WTC11 (cell line): ENCODE data around the gene CAMK2D. TPM values are rescaled to one million over a fixed set of nuclear protein-coding genes. Genes with fewer than 3 reads are reported as not detected.

Source experiments
- ATAC-seq: fragments of 200-7000 bp; cut with Tn5 transposase; 2 replicates; pipeline ENCODE4 v1.10.0; 2021; ENCODE audit warnings: mild to moderate bottlenecking, moderate library complexity
- CTCF ChIA-PET: fragments of 300-600 bp; sonication (Branson Sonifier 250); formaldehyde crosslinking; loops from one replicate; lab custom pipeline; 2021; ENCODE audit warnings: antibody characterized with exemption; lab: Charles Lee
- POLR2A ChIA-PET: fragments of 350-600 bp; sonication (Branson Sonifier 250); formaldehyde crosslinking; loops from one replicate; lab custom pipeline; 2021; ENCODE audit warnings: antibody characterized with exemption; lab: Charles Lee
- DNase-seq: peaks from one replicate; pipeline ENCODE4 v3.0.0; 2021; ENCODE audit warnings: low spot score
- H3K27ac Mint-ChIP-seq: 2 replicates; pipeline ENCODE4 v1.8.0; 2021; ENCODE audit warnings: mixed read lengths
- H3K27me3 Mint-ChIP-seq: 2 replicates; pipeline ENCODE4 v1.8.0; 2021; ENCODE audit warnings: low read depth, mild to moderate bottlenecking, moderate library complexity, mixed read lengths
- H3K36me3 Mint-ChIP-seq: 2 replicates; pipeline ENCODE4 v1.8.0; 2021; ENCODE audit warnings: mixed read lengths
- H3K4me1 Mint-ChIP-seq: 2 replicates; pipeline ENCODE4 v1.8.0; 2022; ENCODE audit warnings: mixed read lengths
- H3K4me3 Mint-ChIP-seq: 2 replicates; pipeline ENCODE4 v1.8.0; 2021; ENCODE audit warnings: mild to moderate bottlenecking, moderate library complexity, mixed read lengths
- H3K9me3 Mint-ChIP-seq: 2 replicates; pipeline ENCODE4 v1.8.0; 2021; ENCODE audit warnings: mixed read lengths
- ATF6 ChIP-seq: sonication (generic); formaldehyde crosslinking; IDR thresholded peaks from 2 replicates; pipeline ENCODE4 v1.8.1; 2023; ENCODE audit warnings: mild to moderate bottlenecking, missing genetic modification reagents
- CDX4 ChIP-seq: fragments of 250-450 bp; sonication (Bioruptor Pico); IDR thresholded peaks from 2 replicates; pipeline ENCODE4 v1.9.0; 2021; ENCODE audit warnings: moderate library complexity, mild to moderate bottlenecking, inconsistent platforms, borderline replicate concordance
- E2F5 ChIP-seq: sonication (generic); formaldehyde crosslinking; IDR thresholded peaks from 2 replicates; pipeline ENCODE4 v1.8.1; 2022; ENCODE audit warnings: mild to moderate bottlenecking, moderate library complexity, missing genetic modification reagents
- FOXP4 ChIP-seq: sonication (generic); formaldehyde crosslinking; IDR thresholded peaks from 2 replicates; pipeline ENCODE4 v1.8.0; 2022; ENCODE audit warnings: mild to moderate bottlenecking, missing genetic modification reagents
- GABPB1 ChIP-seq: sonication (generic); formaldehyde crosslinking; IDR thresholded peaks from 2 replicates; pipeline ENCODE4 v1.8.1; 2023; ENCODE audit warnings: mild to moderate bottlenecking, missing genetic modification reagents
- MLX ChIP-seq: sonication (generic); formaldehyde crosslinking; IDR thresholded peaks from 2 replicates; pipeline ENCODE4 v1.8.1; 2023; ENCODE audit warnings: mild to moderate bottlenecking, missing genetic modification reagents, moderate library complexity
- NFATC4 ChIP-seq: fragments of 250-450 bp; sonication (Bioruptor Pico); IDR thresholded peaks from 2 replicates; pipeline ENCODE4 v1.9.0; 2021; ENCODE audit warnings: mild to moderate bottlenecking
- NR1H2 ChIP-seq: sonication (generic); formaldehyde crosslinking; IDR thresholded peaks from 2 replicates; pipeline ENCODE4 v1.9.0; 2021; ENCODE audit warnings: mild to moderate bottlenecking, moderate library complexity, missing genetic modification reagents
- RELA ChIP-seq: sonication (generic); formaldehyde crosslinking; IDR thresholded peaks from 2 replicates; pipeline ENCODE4 v1.8.1; 2022; ENCODE audit warnings: missing genetic modification reagents, mild to moderate bottlenecking, borderline replicate concordance
- RORB ChIP-seq: fragments of 250-450 bp; sonication (Bioruptor Pico); IDR thresholded peaks from 2 replicates; pipeline ENCODE4 v1.9.0; 2021; ENCODE audit warnings: mild to moderate bottlenecking
- TP53 ChIP-seq: sonication (generic); formaldehyde crosslinking; IDR thresholded peaks from 2 replicates; pipeline ENCODE4 v1.8.1; 2023; ENCODE audit warnings: mild to moderate bottlenecking, missing genetic modification reagents
- USF1 ChIP-seq: sonication (generic); formaldehyde crosslinking; IDR thresholded peaks from 2 replicates; pipeline ENCODE4 v1.8.0; 2022; ENCODE audit warnings: mild to moderate bottlenecking, missing genetic modification reagents
- ZBTB43 ChIP-seq: sonication (generic); formaldehyde crosslinking; IDR thresholded peaks from 2 replicates; pipeline ENCODE4 v1.8.1; 2023; ENCODE audit warnings: mild to moderate bottlenecking, missing genetic modification reagents
- ZNF425 ChIP-seq: fragments of 250-450 bp; sonication (Bioruptor Pico); conservative IDR thresholded peaks from 2 replicates; pipeline ENCODE4 v1.9.0; 2021; ENCODE audit warnings: mild to moderate bottlenecking
- ZNF512 ChIP-seq: sonication (generic); formaldehyde crosslinking; IDR thresholded peaks from 2 replicates; pipeline ENCODE4 v1.8.1; 2022; ENCODE audit warnings: missing genetic modification reagents, borderline replicate concordance
- total RNA-seq: library from RNA; stranded (reverse); gene quantifications from 3 replicates; pipeline ENCODE4 v1.2.3, GENCODE V29; 2021

CAMK2D gene
- total RNA-seq, 1 experiment from 2014 or later, result 16.5 TPM

GRCh38 chr4:113662581-113662980, 99.0 kb downstream of the CAMK2D start:
- Mint-ChIP-seq H3K27ac (no peak overlapping the region), H3K4me1 (peaks cover 24% of the 10 kb centered on the region), H3K4me3 (no peak overlapping the region), H3K36me3 (no peaks in the 10 kb centered on the region), H3K9me3 (peaks cover 12% of the 10 kb centered on the region), H3K27me3 (no peaks in the 10 kb centered on the region)
- ChIA-PET POLR2A (no interaction called here), CTCF (no interaction called here)
- TF ChIP-seq TP53 (CRISPR knock-in tag), result no peak
- TF ChIP-seq ZBTB43 (CRISPR knock-in tag), result no peak
- no peak for TF ChIP-seq MLX
- no peak for TF ChIP-seq CDX4 (CRISPR knock-in tag)
- no peak for TF ChIP-seq RORB (CRISPR knock-in tag)
- no peak for TF ChIP-seq ATF6 (CRISPR knock-in tag)
- no peak for ATAC-seq
- no peak for DNase-seq

- POLR2A ChIA-PET, result no interaction called here
- Mint-ChIP-seq H3K36me3 (no peaks in the 10 kb centered on the region), H3K9me3 (peaks cover 8% of the 10 kb centered on the region), H3K4me3 (no peak overlapping the region), H3K27me3 (no peaks in the 10 kb centered on the region), H3K27ac (no peak overlapping the region), H3K4me1 (peaks cover 35% of the 10 kb centered on the region)
- no peak for ATAC-seq
- CTCF ChIA-PET, result no interaction called here
- no peak for TF ChIP-seq RELA (CRISPR knock-in tag)
- no peak for TF ChIP-seq E2F5 (CRISPR knock-in tag)
- no peak for TF ChIP-seq FOXP4 (CRISPR knock-in tag)
- TF ChIP-seq RORB (CRISPR knock-in tag), result no peak
- no peak for DNase-seq
These were observed 102.4 kb downstream of the CAMK2D start for GRCh38 chr4:113659127-113659526.

- Mint-ChIP-seq H3K4me3 (no peak overlapping the region), H3K27me3 (no peaks in the 10 kb centered on the region), H3K4me1 (peaks cover 38% of the 10 kb centered on the region), H3K9me3 (peaks cover 8% of the 10 kb centered on the region), H3K36me3 (no peaks in the 10 kb centered on the region), H3K27ac (peak overlapping the region; percentile 62)
- DNase-seq (no peak), ATAC-seq (no peak)
- TF ChIP-seq USF1 (CRISPR knock-in tag), result no peak
- no peak for TF ChIP-seq ZNF512 (CRISPR knock-in tag)
- TF ChIP-seq ZNF425 (CRISPR knock-in tag), result no peak
- no peak for TF ChIP-seq GABPB1 (CRISPR knock-in tag)
- no peak for TF ChIP-seq ATF6 (CRISPR knock-in tag)
- TF ChIP-seq NFATC4 (CRISPR knock-in tag), result no peak
- no peak for TF ChIP-seq NR1H2 (CRISPR knock-in tag)
- CTCF ChIA-PET, result no interaction called here
- POLR2A ChIA-PET, result no interaction called here
These were observed 103.8 kb downstream of the CAMK2D start for GRCh38 chr4:113657586-113658233.
